HG03571 (cell line): ENCODE measurements around the gene CAMK1D.
"Not testable (repeated sequence)": the region's sequence is repeated elsewhere in the genome, so short reads cannot be mapped to it uniquely, and the experiment has no call there.

ENCODE experiments used
- ATAC-seq: cut with Tn5 transposase; IDR thresholded peaks from one replicate; pipeline ENCODE4 v1.9.1; 2021; ENCODE audit not compliant: unreplicated experiment

CAMK1D gene

GRCh38 chr10:12546160-12546802 lies 196.9 kb downstream of the CAMK1D start:
- not testable (repeated sequence) for ATAC-seq

GRCh38 chr10:12547301-12547771 lies 198.0 kb downstream of the CAMK1D start:
- no peak for ATAC-seq

- ATAC-seq, result no peak
Observed at GRCh38 chr10:12549297-12549696, 199.9 kb downstream of the CAMK1D start.

GRCh38 chr10:12550994-12551393 lies 201.6 kb downstream of the CAMK1D start:
- no peak for ATAC-seq

GRCh38 chr10:12556039-12556438 lies 206.7 kb downstream of the CAMK1D start:
- no peak for ATAC-seq

- ATAC-seq, result no peak
Observed at GRCh38 chr10:12559578-12560178, 210.3 kb downstream of the CAMK1D start.

GRCh38 chr10:12561307-12561706 lies 212.0 kb downstream of the CAMK1D start:
- no peak for ATAC-seq

- ATAC-seq, result no peak
Observed at GRCh38 chr10:12561720-12562119, 212.4 kb downstream of the CAMK1D start.

- ATAC-seq, result no peak
Observed at GRCh38 chr10:12563489-12563888, 214.1 kb downstream of the CAMK1D start.

GRCh38 chr10:12564173-12564572 lies 214.8 kb downstream of the CAMK1D start:
- no peak for ATAC-seq

GRCh38 chr10:12566161-12567115 lies 217.1 kb downstream of the CAMK1D start:
- no peak for ATAC-seq

GRCh38 chr10:12568391-12569009 lies 219.2 kb downstream of the CAMK1D start:
- ATAC-seq, result no peak

- ATAC-seq, result no peak
Observed at GRCh38 chr10:12572281-12572680, 222.9 kb downstream of the CAMK1D start.

- ATAC-seq, result no peak
Observed at GRCh38 chr10:12577610-12578009, 228.3 kb downstream of the CAMK1D start.

GRCh38 chr10:12579954-12580858 lies 230.9 kb downstream of the CAMK1D start:
- ATAC-seq, result peak; percentile 84

- no peak for ATAC-seq
Observed at GRCh38 chr10:12583891-12584595, 234.7 kb downstream of the CAMK1D start.

GRCh38 chr10:12586741-12587140 lies 237.4 kb downstream of the CAMK1D start:
- no peak for ATAC-seq

GRCh38 chr10:12587451-12587888 lies 238.1 kb downstream of the CAMK1D start:
- ATAC-seq, result no peak

GRCh38 chr10:12588091-12588860 lies 238.9 kb downstream of the CAMK1D start:
- ATAC-seq, result no peak
